HUES48 (cell line): ENCODE data around the gene SIRT6.
A peak's percentile ranks its signal among the peaks of the same experiment; 100 is the strongest.
"Not testable (repeated sequence)": the region's sequence is repeated elsewhere in the genome, so short reads cannot be mapped to it uniquely, and the experiment has no call there.

Source experiments
- H3K27ac ChIP-seq: one replicate; pipeline ENCODE4 v1.7.0; 2013; ENCODE audit warnings: low read depth, low read length, inconsistent platforms
- H3K27me3 ChIP-seq: 2 replicates; pipeline ENCODE4 v1.6.1; 2013; ENCODE audit warnings: mild to moderate bottlenecking, low read length; ENCODE audit not compliant: control insufficient read depth, insufficient read depth
- H3K36me3 ChIP-seq: 2 replicates; pipeline ENCODE4 v1.6.1; 2013; ENCODE audit warnings: low read length; ENCODE audit not compliant: control insufficient read depth, insufficient read depth
- H3K4me1 ChIP-seq: 2 replicates; pipeline ENCODE4 v1.6.1; 2013; ENCODE audit warnings: mild to moderate bottlenecking, low read length; ENCODE audit not compliant: control insufficient read depth, insufficient read depth
- H3K4me3 ChIP-seq: 2 replicates; pipeline ENCODE4 v1.5.1; 2013; ENCODE audit warnings: mild to moderate bottlenecking, low read depth, low read length
- H3K9ac ChIP-seq: 2 replicates; pipeline ENCODE4 v1.6.1; 2013; ENCODE audit warnings: mild to moderate bottlenecking, low read depth, low read length, moderate library complexity
- H3K9me3 ChIP-seq: 2 replicates; pipeline ENCODE4 v1.6.1; 2013; ENCODE audit warnings: low read length; ENCODE audit not compliant: control insufficient read depth, insufficient read depth

Gene SIRT6

DNA sequence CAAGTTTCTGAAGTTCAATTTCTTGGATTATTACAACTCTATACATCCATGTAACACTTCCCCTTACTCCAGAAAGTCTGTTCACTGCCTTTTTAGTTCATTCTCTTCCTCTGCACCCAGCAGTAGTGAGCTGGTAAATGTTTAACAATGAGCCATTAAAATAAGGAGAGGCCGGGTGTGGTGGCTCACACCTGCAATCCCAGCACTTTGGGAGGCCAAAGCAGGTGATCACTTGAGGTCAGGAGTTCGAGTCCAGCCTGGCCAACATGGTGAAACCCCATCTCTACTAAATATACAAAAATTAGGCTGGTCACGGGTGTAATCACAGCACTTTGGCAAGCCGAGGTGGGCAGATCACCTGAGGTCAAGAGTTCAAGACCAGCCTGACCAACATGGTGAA, 55.0 kb downstream of the SIRT6 start:
- not testable (repeated sequence) for H3K27ac ChIP-seq, H3K9ac ChIP-seq, H3K9me3 ChIP-seq, H3K27me3 ChIP-seq, H3K4me1 ChIP-seq, H3K36me3 ChIP-seq, H3K4me3 ChIP-seq

DNA sequence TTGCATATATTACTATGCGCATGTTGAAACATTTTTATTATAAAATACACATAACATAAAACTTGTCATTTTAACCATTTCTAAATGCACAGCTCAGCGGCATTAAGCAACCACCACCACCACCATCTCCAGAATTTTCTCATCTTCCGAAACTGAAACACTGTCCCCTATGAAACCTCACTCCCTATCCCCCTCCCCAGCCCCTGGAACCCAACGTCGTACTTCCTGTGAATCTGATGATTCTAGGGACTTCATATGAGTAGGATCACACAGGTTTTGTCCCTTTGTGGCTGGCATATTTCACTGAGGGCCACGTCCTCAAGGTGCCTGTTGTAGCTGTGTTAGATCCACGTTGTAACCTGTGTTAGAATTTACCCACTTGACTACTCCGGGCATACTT, 57.7 kb downstream of the SIRT6 start:
- H3K27ac ChIP-seq: no peak overlapping the region
- no peaks in the 10 kb centered on the region for H3K9me3 ChIP-seq

More for the DNA sequence above, 57.7 kb downstream of the SIRT6 start:
- Histone ChIP-seq H3K27me3 (no peaks in the 10 kb centered on the region), H3K9ac (no peak overlapping the region), H3K4me3 (peak overlapping the region; percentile 79), H3K4me1 (peaks cover 6% of the 10 kb centered on the region), H3K36me3 (0 out of 2 replicates have a peak, but pooled peaks cover 2% of the 10 kb centered on the region)
